Vagina (tissue), 2 donors: Measurements from ENCODE around the gene UNC5B.

Experiments
- CTCF ChIP-seq, 3 experiments: fragments of 450-650 bp in 2 of 3; fragments of 200-600 bp in 1 of 3; sonication (generic) in 1 of 3; IDR thresholded peaks; one replicate each; pipeline ENCODE4 v1.5.1; 2017 to 2019; ENCODE audit warnings: antibody characterized with exemption in 3 of 3, mild to moderate bottlenecking in 2 of 3, moderate library complexity in 2 of 3
- POLR2A ChIP-seq, 2 donors: fragments of 450-650 bp; IDR thresholded peaks; one replicate each; pipeline ENCODE4 v1.6.1; 2017; ENCODE audit warnings: antibody characterized with exemption in 2 of 2, mild to moderate bottlenecking in 2 of 2, moderate library complexity in 2 of 2
- POLR2AphosphoS5 ChIP-seq, 2 donors: sonication (generic); formaldehyde crosslinking; IDR thresholded peaks; one replicate each; pipeline ENCODE4 v1.9.0; 2017; ENCODE audit warnings: antibody characterized with exemption in 2 of 2, mild to moderate bottlenecking in 2 of 2, low read depth in 1 of 2; ENCODE audit not compliant: insufficient read depth in 1 of 2

GRCh38 chr10:71308244-71308643, 95.9 kb downstream of the UNC5B start:
- TF ChIP-seq CTCF (IDR thresholded peaks at IDR 0.05) = no peak
- no peak for TF ChIP-seq POLR2AphosphoS5 (IDR thresholded peaks at IDR 0.05; ENCODE audit: insufficient read depth in 1 of 2, low read depth in 1 of 2)
- TF ChIP-seq POLR2A (IDR thresholded peaks at IDR 0.05) = no peak
